ENCODE data around the gene CWC27.

Gene CWC27

GRCh38 chr5:64794053-64794770 lies 25.5 kb downstream of the CWC27 start:
- peaks cover 3% of the 10 kb centered on the region for H3K36me3 ChIP-seq

GRCh38 chr5:64796301-64796700 lies 27.6 kb downstream of the CWC27 start:
- no peak overlapping the region for H3K4me3 ChIP-seq (ENCODE audit: low read depth in 1 of 2, low read length in 1 of 2)
- TF ChIP-seq CTCF (IDR thresholded peaks at IDR 0.05) = no peak
- no peak overlapping the region for H3K27ac ChIP-seq
- H3K9me3 ChIP-seq = no peaks in the 10 kb centered on the region
- H3K36me3 ChIP-seq = peaks cover 7% of the 10 kb centered on the region
- no peaks in the 10 kb centered on the region for H3K27me3 ChIP-seq
- H3K4me1 ChIP-seq (ENCODE audit: control insufficient read depth in 1 of 2, insufficient read depth in 1 of 2, low read depth in 1 of 2, low read length in 1 of 2) = no peaks in the 10 kb centered on the region

More at GRCh38 chr5:64794053-64794770, 25.5 kb downstream of the CWC27 start:
- Histone ChIP-seq H3K27me3 (no peaks in the 10 kb centered on the region), H3K4me3 (ENCODE audit: low read depth in 1 of 2, low read length in 1 of 2) (no peak overlapping the region), H3K9me3 (no peaks in the 10 kb centered on the region), H3K27ac (no peak overlapping the region), H3K4me1 (ENCODE audit: control insufficient read depth in 1 of 2, insufficient read depth in 1 of 2, low read depth in 1 of 2, low read length in 1 of 2) (no peaks in the 10 kb centered on the region)
- no peak for TF ChIP-seq CTCF (IDR thresholded peaks at IDR 0.05)

- Histone ChIP-seq H3K9me3 (no peaks in the 10 kb centered on the region), H3K4me3 (ENCODE audit: low read depth in 1 of 2, low read length in 1 of 2) (no peak overlapping the region), H3K36me3 (peaks cover 32% of the 10 kb centered on the region), H3K27me3 (no peaks in the 10 kb centered on the region), H3K4me1 (ENCODE audit: control insufficient read depth in 1 of 2, insufficient read depth in 1 of 2, low read depth in 1 of 2, low read length in 1 of 2) (no peaks in the 10 kb centered on the region), H3K27ac (no peak overlapping the region)
- TF ChIP-seq CTCF (IDR thresholded peaks at IDR 0.05) = no peak
Measured at GRCh38 chr5:64800926-64801325, 32.2 kb downstream of the CWC27 start.

- no peak overlapping the region for H3K4me3 ChIP-seq (ENCODE audit: low read depth in 1 of 2, low read length in 1 of 2)
- H3K9me3 ChIP-seq = no peaks in the 10 kb centered on the region
- H3K27ac ChIP-seq = no peak overlapping the region
- no peaks in the 10 kb centered on the region for H3K4me1 ChIP-seq (ENCODE audit: control insufficient read depth in 1 of 2, insufficient read depth in 1 of 2, low read depth in 1 of 2, low read length in 1 of 2)
- H3K27me3 ChIP-seq = no peaks in the 10 kb centered on the region
- peaks cover 52% of the 10 kb centered on the region for H3K36me3 ChIP-seq
- TF ChIP-seq CTCF (IDR thresholded peaks at IDR 0.05) = no peak
Measured at GRCh38 chr5:64806537-64806936, 37.8 kb downstream of the CWC27 start.

GRCh38 chr5:64807520-64807919 lies 38.8 kb downstream of the CWC27 start:
- Histone ChIP-seq H3K9me3 (no peaks in the 10 kb centered on the region), H3K27me3 (no peaks in the 10 kb centered on the region), H3K4me3 (ENCODE audit: low read depth in 1 of 2, low read length in 1 of 2) (no peak overlapping the region), H3K36me3 (peaks cover 52% of the 10 kb centered on the region), H3K4me1 (ENCODE audit: control insufficient read depth in 1 of 2, insufficient read depth in 1 of 2, low read depth in 1 of 2, low read length in 1 of 2) (no peaks in the 10 kb centered on the region), H3K27ac (no peak overlapping the region)
- TF ChIP-seq CTCF (IDR thresholded peaks at IDR 0.05) = no peak
